Measurements from ENCODE around the gene SYT8.

SYT8 gene

DNA sequence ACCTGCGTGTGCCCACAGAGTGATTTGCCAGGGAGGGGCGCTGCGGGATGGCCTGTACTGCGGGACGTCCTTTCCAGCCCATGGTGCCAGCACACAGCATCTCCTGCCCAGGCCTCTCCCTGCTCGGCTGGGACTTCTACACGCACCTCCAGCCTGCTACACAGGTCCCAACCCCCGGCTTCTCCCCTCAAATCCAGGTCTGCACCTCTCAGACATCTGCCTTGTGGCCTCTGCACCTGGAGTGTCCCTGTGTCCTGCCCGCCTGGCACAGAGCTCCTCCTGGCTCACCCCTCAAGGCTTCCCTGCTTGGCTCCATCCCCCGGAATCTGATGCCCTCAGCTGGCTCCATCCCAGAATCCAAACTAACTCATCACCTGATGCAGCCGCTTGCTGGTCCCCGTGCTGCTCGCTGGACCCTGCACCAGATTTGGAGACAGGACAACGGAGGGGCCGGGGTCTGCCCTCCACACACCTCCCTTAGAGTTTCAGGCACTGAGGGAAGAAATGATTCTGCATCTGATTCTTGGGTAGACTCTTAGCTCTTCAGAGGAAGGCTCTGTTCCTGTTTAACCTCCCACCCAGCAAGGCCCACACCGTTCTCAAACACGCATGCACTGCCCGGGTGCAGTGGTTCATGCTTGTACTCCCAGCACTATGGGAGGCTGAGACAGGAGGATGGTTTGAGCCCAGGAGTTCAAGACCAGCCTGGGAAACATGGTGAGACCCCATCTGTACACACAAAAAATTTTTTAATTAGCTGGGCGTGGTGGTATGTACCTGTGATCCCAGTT lies 14.0 kb downstream of the SYT8 start:
- no peaks in the 10 kb centered on the region for H3K4me1 ChIP-seq
- TF ChIP-seq, protein P1, sequence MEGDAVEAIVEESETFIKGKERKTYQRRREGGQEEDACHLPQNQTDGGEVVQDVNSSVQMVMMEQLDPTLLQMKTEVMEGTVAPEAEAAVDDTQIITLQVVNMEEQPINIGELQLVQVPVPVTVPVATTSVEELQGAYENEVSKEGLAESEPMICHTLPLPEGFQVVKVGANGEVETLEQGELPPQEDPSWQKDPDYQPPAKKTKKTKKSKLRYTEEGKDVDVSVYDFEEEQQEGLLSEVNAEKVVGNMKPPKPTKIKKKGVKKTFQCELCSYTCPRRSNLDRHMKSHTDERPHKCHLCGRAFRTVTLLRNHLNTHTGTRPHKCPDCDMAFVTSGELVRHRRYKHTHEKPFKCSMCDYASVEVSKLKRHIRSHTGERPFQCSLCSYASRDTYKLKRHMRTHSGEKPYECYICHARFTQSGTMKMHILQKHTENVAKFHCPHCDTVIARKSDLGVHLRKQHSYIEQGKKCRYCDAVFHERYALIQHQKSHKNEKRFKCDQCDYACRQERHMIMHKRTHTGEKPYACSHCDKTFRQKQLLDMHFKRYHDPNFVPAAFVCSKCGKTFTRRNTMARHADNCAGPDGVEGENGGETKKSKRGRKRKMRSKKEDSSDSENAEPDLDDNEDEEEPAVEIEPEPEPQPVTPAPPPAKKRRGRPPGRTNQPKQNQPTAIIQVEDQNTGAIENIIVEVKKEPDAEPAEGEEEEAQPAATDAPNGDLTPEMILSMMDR (IDR thresholded peaks at IDR 0.05; ENCODE audit: low read depth, low read length): no peak
- no peaks in the 10 kb centered on the region for H3K27me3 ChIP-seq
- no peaks in the 10 kb centered on the region for H3K36me3 ChIP-seq
- no peak overlapping the region for H3K4me3 ChIP-seq (ENCODE audit: low read depth, low read length)
- H3K9me3 ChIP-seq: no peaks in the 10 kb centered on the region
- no peak for DNase-seq

DNA sequence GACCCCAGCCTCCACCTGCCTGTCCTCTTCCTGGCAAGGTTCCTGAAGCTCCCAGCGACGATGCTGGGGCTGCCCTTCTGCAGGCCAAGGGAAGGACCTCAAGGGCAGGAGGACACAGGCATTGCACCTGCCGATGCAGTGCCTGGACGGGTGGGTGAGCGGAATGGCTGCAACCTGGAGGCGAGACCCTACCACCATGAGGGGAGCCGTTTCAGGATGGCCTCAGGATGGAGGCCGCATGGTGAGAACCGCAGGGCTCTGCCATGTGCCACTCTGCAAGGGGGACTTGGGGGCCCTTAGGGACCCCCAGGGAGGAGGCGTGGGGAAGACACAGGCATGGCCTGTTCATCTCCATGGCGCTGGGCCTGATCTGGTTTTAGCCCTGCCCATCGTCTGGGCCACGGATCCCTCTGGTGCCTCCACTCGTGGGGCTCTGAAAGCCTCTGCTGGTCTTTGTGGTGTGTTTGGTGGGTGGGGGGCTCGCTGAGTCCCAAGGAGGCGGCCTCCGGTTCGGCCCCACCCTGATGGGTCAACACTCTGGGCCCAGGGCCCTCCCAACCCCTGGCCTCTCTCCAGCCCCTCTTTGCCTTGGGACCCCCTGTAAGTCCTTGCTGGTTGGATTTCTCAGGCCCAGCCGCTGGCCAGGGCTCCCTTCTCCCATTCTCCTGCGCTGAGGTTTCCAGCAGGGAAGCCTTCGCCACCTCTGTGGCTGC lies 16.8 kb downstream of the SYT8 start:
- Histone ChIP-seq H3K27me3 (no peaks in the 10 kb centered on the region), H3K4me1 (no peaks in the 10 kb centered on the region), H3K36me3 (no peaks in the 10 kb centered on the region), H3K9me3 (no peaks in the 10 kb centered on the region), H3K4me3 (ENCODE audit: low read depth, low read length) (no peak overlapping the region)
- DNase-seq: no peak
- TF ChIP-seq, protein P1 (IDR thresholded peaks at IDR 0.05; ENCODE audit: low read depth, low read length): no peak

DNA sequence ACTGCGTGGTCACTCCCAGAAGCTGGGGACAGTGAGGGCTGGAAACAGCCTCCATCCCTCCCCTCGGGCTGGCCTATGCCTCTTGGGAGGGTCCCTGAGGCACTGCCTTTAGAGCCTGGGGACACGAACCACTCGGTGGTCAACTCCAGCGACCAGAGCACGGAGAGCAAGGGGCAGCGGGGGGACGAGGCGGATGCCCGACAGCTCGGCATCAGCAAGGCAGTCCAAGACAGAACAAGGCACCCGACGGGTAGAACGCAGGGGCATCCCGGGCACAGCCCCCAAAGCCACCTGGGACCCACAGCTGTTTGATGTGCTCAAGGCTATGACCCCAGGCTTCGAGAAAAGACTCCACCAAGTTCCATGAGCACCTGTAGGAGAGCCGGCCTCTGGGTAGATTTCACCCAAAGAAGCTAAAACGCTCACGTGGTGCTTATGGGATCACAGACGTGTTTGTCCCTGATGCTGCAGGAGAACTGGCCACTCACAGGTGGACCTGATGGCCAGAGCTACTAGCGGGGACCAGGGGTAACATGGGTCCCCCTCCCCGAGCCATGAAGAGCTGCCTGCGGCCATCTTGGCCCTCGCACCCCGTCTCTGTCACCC lies 17.6 kb downstream of the SYT8 start:
- H3K4me3 ChIP-seq (ENCODE audit: low read depth, low read length): no peak overlapping the region
- H3K36me3 ChIP-seq: no peaks in the 10 kb centered on the region
- H3K27me3 ChIP-seq: no peaks in the 10 kb centered on the region
- no peak for DNase-seq
- no peaks in the 10 kb centered on the region for H3K4me1 ChIP-seq
- TF ChIP-seq, protein P1 (IDR thresholded peaks at IDR 0.05; ENCODE audit: low read depth, low read length): no peak
- H3K9me3 ChIP-seq: no peaks in the 10 kb centered on the region

DNA sequence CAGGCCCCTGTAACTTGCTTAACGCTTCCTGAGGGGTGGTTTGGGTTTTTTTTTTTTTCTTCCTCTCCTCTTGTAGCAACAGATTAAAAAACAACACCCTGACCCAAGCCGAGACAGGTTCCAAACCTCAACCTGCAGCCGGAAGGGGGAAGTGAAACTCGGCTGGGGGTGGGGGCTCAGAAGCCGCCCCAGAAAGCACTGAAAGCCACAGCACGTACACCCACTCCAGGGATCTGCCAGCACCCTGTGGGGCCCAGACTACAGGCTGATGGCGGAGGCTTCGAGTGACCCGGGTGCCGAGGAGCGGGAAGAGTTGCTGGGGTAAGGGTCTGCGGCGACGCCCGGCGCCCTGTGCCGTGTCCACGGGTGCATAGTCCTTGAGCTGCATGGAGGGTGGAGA lies 18.1 kb downstream of the SYT8 start, which contains the start of gene LSP1:
Gene LSP1, plus strand, starts transcription at position 208 of the 400 bp plus-strand sequence. Its CDS starts 61 bp downstream, at position 269.
- no peaks in the 10 kb centered on the region for H3K9me3 ChIP-seq
- no peaks in the 10 kb centered on the region for H3K27me3 ChIP-seq
- TF ChIP-seq, protein P1 (IDR thresholded peaks at IDR 0.05; ENCODE audit: low read depth, low read length): no peak
- no peaks in the 10 kb centered on the region for H3K36me3 ChIP-seq
- no peaks in the 10 kb centered on the region for H3K4me1 ChIP-seq
- DNase-seq: no peak
- no peak within 1 kb of the TSS for H3K4me3 ChIP-seq (ENCODE audit: low read depth, low read length)

DNA sequence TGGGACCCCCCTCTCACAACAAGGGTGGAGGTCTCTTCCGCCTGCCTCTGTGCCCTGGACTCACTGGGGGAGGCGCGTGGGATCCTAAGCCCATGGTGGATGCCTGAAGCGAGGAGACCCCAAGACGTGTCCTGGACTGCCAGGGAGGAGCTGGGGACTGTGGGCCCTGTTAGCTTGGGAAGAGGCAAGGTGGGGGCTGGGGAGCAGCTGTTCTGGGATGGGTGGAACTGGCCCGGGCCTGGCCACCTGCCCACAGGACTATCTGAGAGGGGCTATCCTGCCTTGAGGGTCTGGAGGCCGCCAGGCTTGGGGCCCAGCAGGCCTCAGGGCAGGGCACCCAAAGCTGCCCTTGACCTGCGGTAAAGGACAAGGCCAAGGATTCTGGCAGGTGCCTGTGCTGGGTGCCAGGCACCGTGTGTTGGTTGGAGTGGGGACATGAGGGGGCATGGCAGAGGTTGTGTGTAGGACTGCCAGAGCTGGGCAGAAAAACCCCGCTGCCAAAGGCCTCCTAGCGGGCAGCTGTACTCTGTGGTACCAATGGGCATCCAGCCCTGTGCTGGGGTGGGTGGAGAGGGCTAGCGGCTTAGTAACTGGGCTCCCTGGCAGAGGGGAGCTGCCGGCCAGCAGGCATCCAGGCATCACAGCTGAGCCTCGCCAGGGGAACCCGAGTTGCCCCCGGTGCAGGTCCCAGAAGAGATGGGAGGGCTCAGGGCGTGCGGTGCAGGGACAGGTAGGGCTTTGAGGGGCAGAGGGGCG lies 18.8 kb downstream of the SYT8 start:
- Histone ChIP-seq H3K36me3 (no peaks in the 10 kb centered on the region), H3K27me3 (no peaks in the 10 kb centered on the region), H3K9me3 (no peaks in the 10 kb centered on the region), H3K4me3 (ENCODE audit: low read depth, low read length) (no peak overlapping the region), H3K4me1 (no peaks in the 10 kb centered on the region)
- no peak for DNase-seq
- TF ChIP-seq, protein P1 (IDR thresholded peaks at IDR 0.05; ENCODE audit: low read depth, low read length): no peak

All from BE2C (cell line).